Caco-2 (cell line): ENCODE data around the gene PLXNA4. TPM values are rescaled to one million over a fixed set of nuclear protein-coding genes. Genes with fewer than 3 reads are reported as not detected.

Experiments
- BruUV-seq: library from RNA; stranded (reverse); fragments of 400-500 nt; replicated peaks from 2 replicates; lab custom pipeline; 2021; lab: Mats Ljungman, UMichigan
- CTCF ChIA-PET: fragments of 300-600 bp; sonication (Branson Sonifier 250); formaldehyde crosslinking; loops from one replicate; lab custom pipeline; 2022; ENCODE audit warnings: antibody characterized with exemption; lab: Charles Lee
- POLR2A ChIA-PET: fragments of 300-600 bp; sonication (Branson Sonifier 250); formaldehyde crosslinking; loops from one replicate; lab custom pipeline; 2022; ENCODE audit warnings: antibody characterized with exemption; lab: Charles Lee
- DNase-seq, 2 experiments: peaks; one replicate each; pipeline versions ENCODE4 v3.0.0 to v3.0.0-alpha.2; 2020 to 2022
- H3K27me3 ChIP-seq: replicated peaks from 2 replicates; pipeline ENCODE4 v1.6.0; 2011; ENCODE audit warnings: low read length; ENCODE audit not compliant: control insufficient read depth, insufficient read depth
- H3K36me3 ChIP-seq: 2 replicates; pipeline ENCODE4 v1.5.1; 2011; ENCODE audit warnings: low read length; ENCODE audit not compliant: control insufficient read depth, insufficient read depth
- H3K4me1 ChIP-seq: fragments of 250-450 bp; sonication (Bioruptor Pico); 2 replicates; pipeline ENCODE4 v1.5.1; 2020; ENCODE audit warnings: mild to moderate bottlenecking
- H3K4me3 ChIP-seq: 2 replicates; pipeline ENCODE4 v1.5.1; 2011; ENCODE audit warnings: low read depth, mild to moderate bottlenecking, control low read depth, low read length
- H3K9me3 ChIP-seq: fragments of 250-450 bp; sonication (Bioruptor Pico); 2 replicates; pipeline ENCODE4 v1.5.1; 2020; ENCODE audit warnings: mild to moderate bottlenecking, moderate library complexity
- H3K27ac Mint-ChIP-seq: one replicate; pipeline ENCODE4 v1.8.0; 2022; ENCODE audit warnings: mixed read lengths; ENCODE audit not compliant: unreplicated experiment
- H3K27me3 Mint-ChIP-seq: one replicate; pipeline ENCODE4 v1.8.0; 2022; ENCODE audit warnings: mixed read lengths; ENCODE audit not compliant: insufficient read depth, unreplicated experiment
- H3K36me3 Mint-ChIP-seq: one replicate; pipeline ENCODE4 v1.8.0; 2022; ENCODE audit warnings: mild to moderate bottlenecking, mixed read lengths; ENCODE audit not compliant: insufficient read depth, unreplicated experiment
- H3K4me1 Mint-ChIP-seq: one replicate; pipeline ENCODE4 v1.8.0; 2022; ENCODE audit warnings: low read depth, mixed read lengths; ENCODE audit not compliant: unreplicated experiment
- H3K4me3 Mint-ChIP-seq: one replicate; pipeline ENCODE4 v1.8.0; 2022; ENCODE audit warnings: mild to moderate bottlenecking, moderate library complexity, mixed read lengths; ENCODE audit not compliant: unreplicated experiment
- H3K9me3 Mint-ChIP-seq: one replicate; pipeline ENCODE4 v1.8.0; 2022; ENCODE audit warnings: mixed read lengths; ENCODE audit not compliant: unreplicated experiment
- CTCF ChIP-seq, 2 experiments: fragments of 200-600 bp in 1 of 2; IDR thresholded peaks; 1 replicate in 1 of 2; 2 replicates in 1 of 2; pipeline versions ENCODE4 v1.5.1 to v1.8.0; 2011 to 2022; ENCODE audit warnings: antibody characterized with exemption in 1 of 2, control low read depth in 1 of 2, inconsistent platforms in 1 of 2, low read depth in 1 of 2, low read length in 1 of 2, mild to moderate bottlenecking in 1 of 2, moderate library complexity in 1 of 2; ENCODE audit not compliant: insufficient read depth in 1 of 2, severe bottlenecking in 1 of 2, unreplicated experiment in 1 of 2
- intact Hi-C: fragments of 100-400 bp; cut with micrococcal nuclease; formaldehyde crosslinking; loops from one replicate; pipeline ENCODE4 v1.10.0; 2022; ENCODE audit not compliant: unreplicated experiment
- total RNA-seq: library from RNA; stranded (reverse); gene quantifications from 2 replicates; pipeline ENCODE4 v1.2.3, GENCODE V29; 2022

Gene PLXNA4
- total RNA-seq, 1 experiment from 2014 or later = 0.43 TPM

DNA sequence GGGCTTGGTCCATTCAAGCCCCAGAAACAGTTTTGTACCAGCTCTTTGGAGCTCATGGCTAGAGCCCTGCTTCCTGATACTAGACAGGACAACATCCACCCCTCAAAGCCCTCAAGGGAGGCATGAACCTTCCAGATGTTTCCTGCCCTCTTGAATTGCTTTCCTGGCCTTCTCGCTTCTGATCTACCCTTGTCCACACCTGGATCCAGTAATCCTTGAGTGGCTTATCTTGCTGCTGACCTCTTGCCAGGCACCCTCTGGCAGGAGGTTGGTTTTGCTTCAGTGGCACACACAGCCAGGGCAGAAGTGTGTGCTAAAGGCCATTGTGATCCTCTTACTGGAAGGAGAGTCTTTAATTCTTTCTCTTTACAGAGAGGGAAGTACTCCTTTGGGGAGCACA is 495.8 kb downstream of the PLXNA4 start:
- intact Hi-C loops = no loop called here
- H3K4me1 Mint-ChIP-seq = no peaks in the 10 kb centered on the region
- CTCF ChIA-PET = no interaction called here
- no peak overlapping the region for H3K27ac Mint-ChIP-seq
- no peak for DNase-seq
- no peaks in the 10 kb centered on the region for H3K9me3 Mint-ChIP-seq
- H3K27me3 Mint-ChIP-seq = peaks cover 20% of the 10 kb centered on the region
- H3K36me3 Mint-ChIP-seq = no peaks in the 10 kb centered on the region
- peaks cover 1% of the 10 kb centered on the region for H3K27me3 ChIP-seq
- POLR2A ChIA-PET = no interaction called here
- H3K36me3 ChIP-seq = no peaks in the 10 kb centered on the region
- no peaks in the 10 kb centered on the region for H3K4me1 ChIP-seq
- no peak overlapping the region for H3K4me3 Mint-ChIP-seq
- no peaks in the 10 kb centered on the region for H3K9me3 ChIP-seq
- no peak for TF ChIP-seq CTCF (IDR thresholded peaks at IDR 0.05; ENCODE audit: insufficient read depth in 1 of 2, low read depth in 1 of 2, low read length in 1 of 2, severe bottlenecking in 1 of 2, unreplicated experiment in 1 of 2)
- no peak overlapping the region for H3K4me3 ChIP-seq
- no TSS peak for BruUV-seq

DNA sequence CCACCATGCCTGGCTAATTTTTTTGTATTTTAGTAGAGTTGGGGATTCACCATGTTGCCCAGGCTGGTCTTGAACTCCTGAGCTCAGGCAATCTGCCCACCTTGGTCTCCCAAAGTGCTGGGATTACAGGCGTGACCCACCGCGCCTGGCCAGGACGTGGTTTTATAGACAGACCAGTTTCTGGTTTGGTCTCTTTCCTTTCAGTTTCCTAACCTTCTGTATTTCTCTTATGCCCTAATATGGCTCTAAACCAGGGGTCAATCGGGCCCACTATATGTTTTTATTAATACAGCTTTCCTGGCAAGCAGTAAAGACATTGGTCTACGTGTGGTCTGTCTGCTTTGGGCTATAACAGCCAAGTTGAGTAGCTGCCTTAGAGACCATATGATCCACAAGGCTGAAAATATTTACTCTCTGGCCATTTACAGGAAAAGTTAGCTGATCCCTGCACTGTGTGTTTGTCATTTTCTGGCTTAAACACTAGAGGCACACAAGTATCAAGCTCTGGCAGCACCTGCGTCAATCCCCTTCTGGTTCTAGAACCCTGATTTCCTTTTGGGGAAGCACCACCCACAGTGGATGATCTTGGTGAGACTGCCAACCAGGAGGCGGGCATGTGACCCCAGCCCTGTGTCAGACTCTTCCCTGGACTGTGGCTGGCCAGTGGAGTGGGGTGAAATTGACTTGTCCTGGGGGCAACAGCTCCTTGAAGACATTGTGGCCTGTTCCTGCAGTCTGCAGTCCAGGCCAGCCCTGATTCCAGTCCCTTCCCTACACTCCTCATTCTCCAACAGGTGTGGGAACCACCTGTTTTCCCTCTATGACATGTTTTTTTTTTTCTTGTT is 497.2 kb downstream of the PLXNA4 start:
- Mint-ChIP-seq H3K27me3 (peaks cover 21% of the 10 kb centered on the region), H3K4me3 (no peak overlapping the region), H3K9me3 (no peaks in the 10 kb centered on the region), H3K4me1 (no peaks in the 10 kb centered on the region), H3K27ac (no peak overlapping the region), H3K36me3 (no peaks in the 10 kb centered on the region)
- Histone ChIP-seq H3K4me3 (no peak overlapping the region), H3K27me3 (peaks cover 1% of the 10 kb centered on the region), H3K36me3 (no peaks in the 10 kb centered on the region), H3K4me1 (no peaks in the 10 kb centered on the region), H3K9me3 (no peaks in the 10 kb centered on the region)
- intact Hi-C loops = no loop called here
- DNase-seq = no peak
- POLR2A ChIA-PET = no interaction called here
- CTCF ChIA-PET = no interaction called here
- TF ChIP-seq CTCF (IDR thresholded peaks at IDR 0.05; ENCODE audit: insufficient read depth in 1 of 2, low read depth in 1 of 2, low read length in 1 of 2, severe bottlenecking in 1 of 2, unreplicated experiment in 1 of 2) = no peak
- BruUV-seq = no TSS peak

DNA sequence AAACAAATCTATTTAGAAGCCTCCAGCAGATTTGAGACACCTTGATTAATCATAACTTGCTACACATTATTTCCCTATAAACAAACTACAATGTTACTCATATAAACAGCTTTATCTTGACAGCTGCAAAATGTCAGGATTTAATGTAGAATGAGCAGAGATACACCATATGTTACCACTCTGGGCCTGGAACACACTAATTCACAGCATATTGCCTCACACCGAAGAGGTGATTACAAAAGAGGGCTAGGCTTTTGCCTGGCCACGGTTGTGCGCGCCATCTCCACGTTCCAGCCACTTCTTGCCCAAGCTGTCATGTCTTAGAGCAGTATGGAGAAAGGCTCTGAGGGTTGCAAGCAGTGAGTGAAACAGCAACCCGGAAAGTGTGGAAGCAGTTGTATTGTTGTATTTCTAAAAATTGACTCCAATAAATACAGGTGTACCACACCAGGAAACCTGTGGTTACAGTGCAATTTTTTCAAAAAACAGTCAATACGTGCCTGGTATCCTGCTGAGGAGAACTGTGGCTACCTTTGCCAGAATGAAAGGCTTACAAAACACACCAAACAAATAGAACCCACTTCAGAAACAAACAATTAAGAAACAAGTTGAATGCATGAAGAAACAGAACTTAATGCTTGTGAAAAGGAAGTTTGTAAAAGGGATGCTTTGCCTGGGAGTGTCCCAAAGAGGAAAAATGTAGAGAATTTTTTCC is 498.1 kb downstream of the PLXNA4 start:
- Mint-ChIP-seq H3K27ac (no peak overlapping the region), H3K4me1 (no peaks in the 10 kb centered on the region), H3K9me3 (no peaks in the 10 kb centered on the region), H3K4me3 (no peak overlapping the region), H3K36me3 (no peaks in the 10 kb centered on the region), H3K27me3 (peaks cover 16% of the 10 kb centered on the region)
- no peaks in the 10 kb centered on the region for H3K36me3 ChIP-seq
- CTCF ChIA-PET = no interaction called here
- intact Hi-C loops = no loop called here
- POLR2A ChIA-PET = no interaction called here
- no peaks in the 10 kb centered on the region for H3K9me3 ChIP-seq
- no peak overlapping the region for H3K4me3 ChIP-seq
- no peak for TF ChIP-seq CTCF (IDR thresholded peaks at IDR 0.05; ENCODE audit: insufficient read depth in 1 of 2, low read depth in 1 of 2, low read length in 1 of 2, severe bottlenecking in 1 of 2, unreplicated experiment in 1 of 2)
- H3K27me3 ChIP-seq = peaks cover 1% of the 10 kb centered on the region
- H3K4me1 ChIP-seq = no peaks in the 10 kb centered on the region
- BruUV-seq = no TSS peak
- DNase-seq = no peak
